HG03460 (cell line): Measurements from ENCODE around the gene ABHD4.
A peak's percentile ranks its signal among the peaks of the same experiment; 100 is the strongest.
"Not testable (repeated sequence)": the region's sequence is repeated elsewhere in the genome, so short reads cannot be mapped to it uniquely, and the experiment has no call there.

ENCODE experiments used
- ATAC-seq: cut with Tn5 transposase; IDR thresholded peaks from one replicate; pipeline ENCODE4 v1.9.1; 2021; ENCODE audit not compliant: unreplicated experiment

The ABHD4 gene, protein sequence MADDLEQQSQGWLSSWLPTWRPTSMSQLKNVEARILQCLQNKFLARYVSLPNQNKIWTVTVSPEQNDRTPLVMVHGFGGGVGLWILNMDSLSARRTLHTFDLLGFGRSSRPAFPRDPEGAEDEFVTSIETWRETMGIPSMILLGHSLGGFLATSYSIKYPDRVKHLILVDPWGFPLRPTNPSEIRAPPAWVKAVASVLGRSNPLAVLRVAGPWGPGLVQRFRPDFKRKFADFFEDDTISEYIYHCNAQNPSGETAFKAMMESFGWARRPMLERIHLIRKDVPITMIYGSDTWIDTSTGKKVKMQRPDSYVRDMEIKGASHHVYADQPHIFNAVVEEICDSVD

DNA sequence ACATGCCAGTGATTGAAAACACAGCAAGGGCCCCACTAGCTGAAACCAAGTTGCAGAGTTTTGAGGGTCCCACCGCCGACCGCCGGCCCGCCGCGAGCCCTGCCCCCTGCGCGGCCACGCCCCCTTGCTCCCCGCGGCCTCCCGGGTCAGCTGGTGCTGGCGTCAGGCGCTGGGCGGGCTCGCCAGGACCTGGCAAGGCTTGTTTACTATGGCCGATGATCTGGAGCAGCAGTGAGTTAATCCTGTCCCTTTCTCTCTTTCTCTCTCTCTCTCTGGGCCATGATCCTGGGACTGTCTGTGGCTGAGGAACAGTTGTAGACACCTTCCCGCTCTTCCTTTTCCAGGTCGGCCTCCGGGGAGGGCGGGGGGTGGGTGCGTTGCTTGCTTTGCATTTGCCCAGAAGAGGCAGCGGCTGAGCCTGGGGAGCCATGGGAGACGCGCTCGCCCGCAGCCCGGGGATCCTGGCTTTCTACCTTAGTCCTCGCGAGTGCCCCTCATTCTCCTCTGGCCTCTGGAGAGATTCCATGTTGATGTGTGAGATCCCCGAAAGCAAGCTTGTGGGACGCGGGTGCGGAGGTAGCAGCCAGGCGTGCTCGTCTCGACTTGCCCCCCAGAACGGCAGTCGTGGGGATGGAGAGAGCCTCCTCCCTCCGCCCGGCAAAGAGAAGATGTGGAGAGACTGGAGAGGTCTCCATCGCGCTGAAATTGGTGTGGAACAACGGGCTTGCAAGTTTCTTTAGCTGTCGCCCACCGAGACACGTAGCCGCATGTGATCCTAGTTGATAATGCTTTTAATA lies at the start of gene ABHD4:
ABHD4 (plus strand) TSS at position 202 of the 797 bp plus-strand sequence; CDS start at position 209, 7 bp downstream.
- peak; percentile 73 for ATAC-seq

GRCh38 chr14:22549324-22549962 lies 48.7 kb upstream of the ABHD4 start:
- no peak for ATAC-seq

DNA sequence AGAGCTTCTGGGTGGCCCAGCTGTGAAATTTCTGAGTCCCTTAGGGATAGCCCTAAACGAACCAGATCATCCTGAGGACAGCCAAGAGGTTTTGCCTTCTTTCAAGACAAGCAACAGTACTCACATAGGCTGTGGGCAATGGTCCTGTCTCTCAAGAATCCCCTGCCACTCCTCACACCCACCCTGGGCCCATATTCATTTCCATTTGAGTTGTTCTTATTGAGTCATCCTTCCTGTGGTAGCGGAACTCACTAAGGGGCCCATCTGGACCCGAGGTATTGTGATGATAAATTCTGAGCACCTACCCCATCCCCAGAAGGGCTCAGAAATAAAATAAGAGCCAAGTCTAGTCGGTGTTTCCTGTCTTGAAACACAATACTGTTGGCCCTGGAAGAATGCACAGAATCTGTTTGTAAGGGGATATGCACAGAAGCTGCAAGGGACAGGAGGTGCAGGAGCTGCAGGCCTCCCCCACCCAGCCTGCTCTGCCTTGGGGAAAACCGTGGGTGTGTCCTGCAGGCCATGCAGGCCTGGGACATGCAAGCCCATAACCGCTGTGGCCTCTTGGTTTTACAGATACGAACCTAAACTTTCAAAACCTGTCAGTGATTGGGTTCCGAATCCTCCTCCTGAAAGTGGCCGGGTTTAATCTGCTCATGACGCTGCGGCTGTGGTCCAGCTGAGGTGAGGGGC lies 48.0 kb upstream of the ABHD4 start:
- peak; percentile 69 for ATAC-seq

DNA sequence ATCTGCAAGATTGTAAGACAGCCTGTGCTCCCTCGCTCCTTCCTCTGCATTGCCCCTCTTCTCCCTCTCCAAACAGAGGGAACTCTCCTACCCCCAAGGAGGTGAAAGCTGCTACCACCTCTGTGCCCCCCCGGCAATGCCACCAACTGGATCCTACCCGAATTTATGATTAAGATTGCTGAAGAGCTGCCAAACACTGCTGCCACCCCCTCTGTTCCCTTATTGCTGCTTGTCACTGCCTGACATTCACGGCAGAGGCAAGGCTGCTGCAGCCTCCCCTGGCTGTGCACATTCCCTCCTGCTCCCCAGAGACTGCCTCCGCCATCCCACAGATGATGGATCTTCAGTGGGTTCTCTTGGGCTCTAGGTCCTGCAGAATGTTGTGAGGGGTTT lies 46.5 kb upstream of the ABHD4 start:
- no peak for ATAC-seq

DNA sequence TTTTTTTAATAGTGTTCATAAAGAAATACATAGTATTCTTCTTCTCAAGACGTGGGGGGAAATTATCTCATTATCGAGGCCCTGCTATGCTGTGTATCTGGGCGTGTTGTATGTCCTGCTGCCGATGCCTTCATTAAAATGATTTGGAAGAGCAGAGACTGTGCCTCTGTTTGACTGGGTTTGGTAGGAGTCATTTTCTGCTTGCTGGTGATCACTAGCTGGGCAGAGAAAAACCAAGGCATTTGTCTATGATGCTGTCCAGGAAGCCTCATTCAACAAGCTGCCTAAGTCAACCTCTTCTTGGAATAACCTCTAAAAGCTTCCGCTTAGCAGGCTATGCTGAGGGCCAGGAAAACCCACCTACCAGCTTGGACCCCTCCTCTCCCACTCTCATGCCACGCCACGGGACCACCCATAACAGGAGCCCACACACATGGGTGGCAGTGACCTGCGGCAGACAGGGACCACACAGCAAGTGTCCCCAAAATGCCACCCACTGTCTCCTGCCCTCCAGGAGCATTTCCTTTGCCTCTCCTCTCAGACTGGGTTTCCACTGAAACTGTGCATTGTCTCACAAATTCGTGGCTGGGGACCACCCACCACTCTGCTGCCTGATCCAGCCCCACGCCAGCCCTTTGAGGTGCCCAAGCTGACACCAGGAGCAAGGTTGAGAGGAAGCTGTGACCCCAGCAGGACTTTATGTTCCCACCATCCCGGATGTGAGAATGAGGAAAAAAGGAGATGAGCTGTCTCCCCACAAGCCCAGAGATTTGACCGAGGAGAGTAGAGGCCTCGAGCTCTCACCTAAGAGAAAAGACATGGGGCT lies 45.9 kb upstream of the ABHD4 start:
- ATAC-seq = no peak

- ATAC-seq = no peak
Observed at GRCh38 chr14:22552827-22553076, 45.3 kb upstream of the ABHD4 start.

- no peak for ATAC-seq
Observed at GRCh38 chr14:22553445-22553844, 44.7 kb upstream of the ABHD4 start.

DNA sequence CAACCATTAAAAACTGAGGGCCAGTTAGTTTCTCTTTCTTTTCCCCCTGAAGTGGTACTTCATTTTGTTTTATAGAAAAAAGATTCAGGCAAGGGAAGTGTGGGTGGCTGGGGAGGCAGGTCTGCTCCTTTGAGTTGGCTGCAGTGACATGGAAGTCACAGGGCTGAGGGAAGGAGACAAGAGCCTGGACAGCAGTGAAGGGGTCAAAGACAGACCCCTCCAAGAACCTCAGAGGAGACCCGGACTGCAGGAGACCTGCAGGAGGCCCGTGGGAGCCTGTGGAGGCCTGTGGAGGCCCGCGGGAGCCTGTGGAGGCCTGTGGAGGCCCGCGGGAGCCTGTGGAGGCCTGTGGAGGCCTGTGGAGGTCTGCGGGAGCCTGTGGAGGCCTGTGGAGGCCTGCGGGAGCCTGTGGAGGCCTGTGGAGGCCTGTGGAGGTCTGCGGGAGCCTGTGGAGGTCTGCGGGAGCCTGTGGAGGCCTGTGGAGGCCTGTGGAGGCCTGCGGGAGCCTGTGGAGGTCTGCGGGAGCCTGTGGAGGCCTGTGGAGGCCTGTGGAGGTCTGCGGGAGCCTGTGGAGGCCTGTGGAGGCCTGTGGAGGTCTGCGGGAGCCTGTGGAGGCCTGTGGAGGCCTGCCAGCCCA lies 44.1 kb upstream of the ABHD4 start:
- not testable (repeated sequence) for ATAC-seq

GRCh38 chr14:22554498-22555383 lies 43.4 kb upstream of the ABHD4 start:
- ATAC-seq = peak; percentile 1

- peak; percentile 7 for ATAC-seq
Observed at GRCh38 chr14:22555384-22556011, 42.6 kb upstream of the ABHD4 start.

DNA sequence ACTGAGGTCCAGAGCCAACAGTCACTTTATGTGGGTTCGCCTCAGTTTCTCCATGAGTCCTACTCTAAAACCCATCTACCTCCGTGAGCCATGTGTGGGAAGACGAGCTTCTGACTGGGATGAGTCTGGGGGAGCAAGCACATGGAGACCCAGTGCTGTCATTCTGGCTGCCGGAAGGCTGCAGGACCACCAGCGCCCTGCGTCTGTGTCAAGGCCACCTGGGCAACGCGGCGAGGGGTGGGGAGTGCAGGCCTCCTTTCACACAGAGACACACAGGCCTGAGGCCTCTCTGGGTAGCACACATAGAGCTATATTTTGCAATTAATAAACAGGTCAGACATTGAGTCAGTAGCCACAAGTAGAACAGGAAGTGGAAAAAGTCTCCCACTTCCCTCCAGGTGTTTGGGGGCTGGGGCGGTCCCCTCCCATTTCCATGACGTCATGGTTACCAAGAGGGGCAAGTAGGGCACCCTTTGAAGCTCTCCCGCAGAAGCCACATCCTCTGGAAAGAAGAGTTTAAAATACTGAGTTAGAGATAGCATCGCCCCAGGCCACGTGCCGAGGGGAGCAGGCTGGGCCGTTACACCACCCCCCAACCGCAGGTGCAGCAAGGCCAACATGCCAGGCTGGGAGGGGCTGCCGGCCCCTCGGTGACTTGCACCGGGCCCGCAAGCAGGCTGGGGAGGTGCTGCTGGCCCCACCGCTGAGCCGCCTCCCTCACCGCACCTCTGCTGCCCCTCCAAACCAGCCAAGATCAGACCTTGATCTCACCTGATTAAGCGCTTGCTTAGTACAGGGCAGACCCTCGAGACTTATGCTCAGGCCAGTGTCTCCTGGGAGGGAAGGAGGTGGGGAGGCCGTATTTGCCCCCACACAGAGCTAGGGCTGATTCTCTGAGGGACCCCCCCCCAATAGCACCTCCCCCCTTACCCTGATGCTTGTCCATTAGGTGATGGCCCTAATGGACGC lies 41.8 kb upstream of the ABHD4 start:
- peak; percentile 63 for ATAC-seq

DNA sequence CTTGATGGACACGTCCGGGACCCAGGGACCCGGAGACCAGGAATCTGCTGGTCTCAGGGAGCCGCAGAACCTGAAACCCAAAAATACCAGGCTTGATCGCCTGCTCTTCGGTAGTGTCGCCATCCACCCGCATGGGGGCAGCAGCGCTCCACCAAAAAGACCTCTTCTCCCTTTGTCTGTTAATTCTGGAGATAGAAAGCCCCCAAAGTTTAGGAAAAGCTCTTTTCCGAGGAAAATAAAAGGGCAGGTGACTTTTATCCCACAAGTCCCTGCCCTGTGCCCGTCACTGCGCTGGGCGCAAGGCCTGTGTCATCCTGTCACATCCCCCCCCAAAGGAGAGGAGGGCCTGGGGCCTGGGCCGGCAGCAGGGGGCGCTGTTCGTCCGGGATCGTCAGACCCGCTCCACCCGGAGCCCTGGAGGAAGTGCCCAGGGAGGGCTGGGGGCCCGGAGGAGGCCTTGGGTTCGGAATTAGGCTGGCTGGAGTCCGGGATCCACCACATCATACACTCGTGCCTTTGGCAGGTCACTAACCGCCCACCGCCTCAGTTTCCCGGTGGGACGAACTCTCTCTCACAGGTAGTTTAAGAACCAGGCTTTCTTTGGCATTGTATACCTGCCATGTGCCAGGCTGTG lies 41.0 kb upstream of the ABHD4 start:
- ATAC-seq = peak; percentile 28

DNA sequence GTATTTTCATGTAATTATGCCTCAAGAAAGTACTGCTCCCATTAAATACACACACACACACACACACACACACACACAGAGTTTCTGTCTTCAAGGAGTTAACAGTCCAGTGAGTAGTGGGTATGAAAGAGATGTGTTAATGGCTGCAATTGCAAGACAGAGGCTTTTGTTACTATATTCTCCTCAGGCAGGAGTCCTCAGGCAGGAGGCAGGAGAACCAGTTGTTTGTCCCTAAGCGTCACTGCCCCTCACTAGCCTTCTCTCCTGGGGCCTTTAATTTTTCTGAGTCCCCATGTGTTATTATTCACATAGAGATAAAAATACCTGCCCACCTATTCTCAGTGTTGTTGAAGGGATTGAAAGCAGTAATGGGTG lies 40.3 kb upstream of the ABHD4 start:
- ATAC-seq = no peak

- no peak for ATAC-seq
Observed at GRCh38 chr14:22558221-22558913, 39.7 kb upstream of the ABHD4 start.

DNA sequence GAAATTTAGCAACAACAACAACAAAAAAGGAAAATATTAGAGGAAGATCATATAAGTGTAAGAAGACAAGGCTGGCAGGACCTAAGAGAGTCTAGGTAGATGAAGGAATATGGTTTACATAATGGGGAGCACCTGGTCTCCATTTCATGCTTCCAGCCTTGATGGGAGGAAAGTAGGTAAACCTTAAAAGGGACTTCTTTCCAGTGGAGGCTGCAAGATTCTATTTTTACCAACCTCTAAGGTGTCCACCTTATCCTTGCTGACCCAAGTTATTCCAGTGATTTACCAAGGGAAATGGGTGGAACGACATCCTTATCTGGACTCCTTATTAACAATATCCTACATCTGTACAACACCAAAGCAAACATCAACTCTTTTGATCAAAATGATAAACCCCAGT lies 39.1 kb upstream of the ABHD4 start:
- no peak for ATAC-seq

- no peak for ATAC-seq
Observed at GRCh38 chr14:22560662-22561365, 37.3 kb upstream of the ABHD4 start.
